Stomach (tissue), 4 donors: Measurements from ENCODE around the gene DDIAS.

ENCODE experiments used
- CTCF ChIP-seq, 7 experiments: fragments of 450-650 bp in 4 of 7; fragments of 200-600 bp in 3 of 7; sonication (generic) in 3 of 7; IDR thresholded peaks; one replicate each; pipeline ENCODE4 v1.5.1; 2016 to 2019; ENCODE audit warnings: antibody characterized with exemption in 7 of 7, control low read depth in 2 of 7, mild to moderate bottlenecking in 1 of 7
- POLR2A ChIP-seq, 4 donors: fragments of 450-650 bp; IDR thresholded peaks; one replicate each; pipeline ENCODE4 v1.6.1; 2016; ENCODE audit warnings: antibody characterized with exemption in 4 of 4, control low read depth in 2 of 4, mild to moderate bottlenecking in 1 of 4, moderate library complexity in 1 of 4

GRCh38 chr11:82909015-82909640 is 7.6 kb downstream of the DDIAS start:
- TF ChIP-seq CTCF (IDR thresholded peaks at IDR 0.05) (no peak), POLR2A (IDR thresholded peaks at IDR 0.05) (no peak)
